GM19438 (cell line): ENCODE results near the gene CCDC201.
"Not testable (repeated sequence)": the region's sequence is repeated elsewhere in the genome, so short reads cannot be mapped to it uniquely, and the experiment has no call there.

Source experiments
- ATAC-seq: cut with Tn5 transposase; IDR thresholded peaks from one replicate; pipeline ENCODE4 v1.9.1; 2021; ENCODE audit warnings: low read depth; ENCODE audit not compliant: unreplicated experiment

Gene CCDC201

GRCh38 chr7:45878457-45879144 is 5.7 kb upstream of the CCDC201 start:
- no peak for ATAC-seq

GRCh38 chr7:45876519-45876918 is 3.6 kb upstream of the CCDC201 start:
- no peak for ATAC-seq

GRCh38 chr7:45874408-45875131 is 1.7 kb upstream of the CCDC201 start:
- no peak for ATAC-seq

- no peak for ATAC-seq
Observed at GRCh38 chr7:45873355-45873754, 473 bp upstream of the CCDC201 start.

- no peak for ATAC-seq
Observed at GRCh38 chr7:45872116-45873034, 507 bp downstream of the CCDC201 start.

- no peak for ATAC-seq
Observed at GRCh38 chr7:45869426-45869825, 3.5 kb downstream of the CCDC201 start.

GRCh38 chr7:45867471-45867870 is 5.4 kb downstream of the CCDC201 start:
- no peak for ATAC-seq

- no peak for ATAC-seq
Observed at GRCh38 chr7:45865594-45866410, 7.1 kb downstream of the CCDC201 start.

GRCh38 chr7:45863715-45864114 is 9.2 kb downstream of the CCDC201 start:
- ATAC-seq: no peak

GRCh38 chr7:45856888-45857287 is 16.0 kb downstream of the CCDC201 start:
- ATAC-seq: not testable (repeated sequence)

GRCh38 chr7:45855680-45856079 is 17.2 kb downstream of the CCDC201 start:
- ATAC-seq: not testable (repeated sequence)

- not testable (repeated sequence) for ATAC-seq
Observed at GRCh38 chr7:45853491-45853890, 19.4 kb downstream of the CCDC201 start.

GRCh38 chr7:45852984-45853383 is 19.9 kb downstream of the CCDC201 start:
- not testable (repeated sequence) for ATAC-seq

GRCh38 chr7:45848734-45849133 is 24.1 kb downstream of the CCDC201 start:
- ATAC-seq: not testable (repeated sequence)

- ATAC-seq: not testable (repeated sequence)
Observed at GRCh38 chr7:45846536-45846935, 26.3 kb downstream of the CCDC201 start.

GRCh38 chr7:45841926-45842717 is 30.8 kb downstream of the CCDC201 start:
- ATAC-seq: not testable (repeated sequence)

- ATAC-seq: not testable (repeated sequence)
Observed at GRCh38 chr7:45838852-45839251, 34.0 kb downstream of the CCDC201 start.

GRCh38 chr7:45832433-45833177 is 40.3 kb downstream of the CCDC201 start:
- not testable (repeated sequence) for ATAC-seq

- ATAC-seq: not testable (repeated sequence)
Observed at GRCh38 chr7:45829846-45830245, 43.0 kb downstream of the CCDC201 start.
